BE2C (cell line): Measurements from ENCODE around the gene CLGN.
"Not testable (repeated sequence)": the region's sequence is repeated elsewhere in the genome, so short reads cannot be mapped to it uniquely, and the experiment has no call there.

Experiments
- DNase-seq: peaks from one replicate; pipeline ENCODE4 v3.0.0-alpha.2; 2020
- H3K27me3 ChIP-seq: fragments of 250-450 bp; sonication (Bioruptor Pico); 2 replicates; pipeline ENCODE4 v1.5.1; 2020; ENCODE audit warnings: mild to moderate bottlenecking
- H3K36me3 ChIP-seq: fragments of 250-450 bp; sonication (Bioruptor Pico); 2 replicates; pipeline ENCODE4 v1.5.1; 2020; ENCODE audit warnings: mild to moderate bottlenecking
- H3K4me1 ChIP-seq: fragments of 250-450 bp; sonication (Bioruptor Pico); 2 replicates; pipeline ENCODE4 v1.5.1; 2020
- H3K4me3 ChIP-seq: 2 replicates; pipeline ENCODE4 v1.5.1; 2011; ENCODE audit warnings: low read depth, low read length
- H3K9me3 ChIP-seq: fragments of 250-450 bp; sonication (Bioruptor Pico); 2 replicates; pipeline ENCODE4 v1.5.1; 2020
- CTCF ChIP-seq: IDR thresholded peaks from 2 replicates; pipeline ENCODE4 v1.5.1; 2012; ENCODE audit warnings: mild to moderate bottlenecking, low read depth, low read length

The CLGN gene

DNA sequence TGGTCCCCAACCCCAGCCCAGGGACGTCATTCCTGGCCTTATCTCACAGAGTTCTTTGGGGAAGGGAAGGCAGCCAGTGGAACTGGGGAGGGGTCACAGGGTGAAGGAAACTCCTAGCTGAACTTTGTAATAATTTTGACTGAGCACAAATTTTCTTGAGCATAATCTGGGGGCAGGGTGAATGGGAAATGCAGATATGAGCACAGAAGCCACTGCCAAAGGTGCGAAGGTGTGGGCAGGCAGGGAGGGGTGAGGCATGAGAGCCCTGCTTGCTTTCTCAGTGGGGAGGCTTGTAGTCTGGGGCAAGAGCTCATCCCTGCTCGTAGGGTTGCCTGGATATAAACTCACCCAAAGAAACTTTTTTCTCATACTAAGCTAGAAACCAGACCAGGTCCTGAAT, 35.7 kb upstream of the CLGN start:
- Histone ChIP-seq H3K27me3 (no peaks in the 10 kb centered on the region), H3K4me1 (no peaks in the 10 kb centered on the region), H3K36me3 (no peaks in the 10 kb centered on the region), H3K9me3 (no peaks in the 10 kb centered on the region), H3K4me3 (no peak overlapping the region)
- TF ChIP-seq CTCF: no peak
- DNase-seq: no peak

DNA sequence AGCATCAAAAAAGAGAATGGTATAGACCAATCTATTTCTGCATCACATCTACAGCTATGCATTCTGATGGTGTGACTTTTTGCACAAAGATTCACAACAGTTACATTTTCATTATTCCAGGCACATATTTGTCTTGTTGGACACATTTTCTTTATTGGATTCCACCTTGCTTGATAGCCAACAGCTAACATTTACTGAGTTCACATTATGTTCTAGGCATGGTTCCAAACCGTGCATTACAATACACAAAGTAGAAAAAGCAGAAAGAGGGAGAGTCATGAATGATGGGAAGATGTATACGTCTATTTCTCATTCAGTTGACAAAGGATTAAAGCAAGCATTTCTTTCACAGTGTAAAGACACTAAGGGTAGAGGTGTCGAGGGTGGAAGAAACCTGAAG, 22.9 kb upstream of the CLGN start:
- Histone ChIP-seq H3K9me3 (no peaks in the 10 kb centered on the region), H3K36me3 (no peaks in the 10 kb centered on the region), H3K4me1 (no peaks in the 10 kb centered on the region; the same call in 1 of the 2 replicates), H3K4me3 (no peak overlapping the region), H3K27me3 (no peaks in the 10 kb centered on the region)
- no peak for DNase-seq
- TF ChIP-seq CTCF: no peak

- no peak for TF ChIP-seq CTCF
- Histone ChIP-seq H3K36me3 (no peaks in the 10 kb centered on the region), H3K9me3 (peaks cover 3% of the 10 kb centered on the region; the same call in 1 of the 2 replicates), H3K4me1 (no peaks in the 10 kb centered on the region; the same call in 1 of the 2 replicates), H3K4me3 (no peak overlapping the region), H3K27me3 (no peaks in the 10 kb centered on the region)
- DNase-seq: no peak
These were observed 21.4 kb upstream of the CLGN start for GRCh38 chr4:140448830-140449229.

- H3K27me3 ChIP-seq: no peaks in the 10 kb centered on the region
- H3K4me1 ChIP-seq: no peaks in the 10 kb centered on the region; the same call in 1 of the 2 replicates
- H3K9me3 ChIP-seq: peaks cover 3% of the 10 kb centered on the region; the same call in 1 of the 2 replicates
- no peak for TF ChIP-seq CTCF
- no peaks in the 10 kb centered on the region for H3K36me3 ChIP-seq
- no peak for DNase-seq
- H3K4me3 ChIP-seq: no peak overlapping the region
These were observed 20.7 kb upstream of the CLGN start for GRCh38 chr4:140448162-140448561.

DNA sequence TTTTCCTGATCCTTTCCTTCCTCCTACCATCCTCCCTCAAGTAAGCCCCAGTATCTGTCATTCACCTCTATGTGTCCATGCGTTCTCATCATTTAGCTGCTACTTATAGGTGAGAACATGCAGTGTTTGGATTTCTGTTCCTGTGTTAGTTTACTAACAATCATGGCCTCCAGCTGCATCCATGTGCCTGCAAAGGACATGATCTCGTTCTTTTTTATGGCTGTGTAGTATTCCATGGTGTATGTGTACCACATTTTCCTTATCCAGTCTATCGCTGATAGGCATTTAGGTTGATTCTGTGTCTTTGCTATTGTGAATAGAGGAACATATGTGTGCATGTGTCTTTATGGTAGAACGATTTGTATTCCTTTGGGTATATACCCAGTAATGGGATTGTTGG, 16.9 kb upstream of the CLGN start:
- not testable (repeated sequence) for H3K4me1 ChIP-seq, H3K27me3 ChIP-seq, H3K9me3 ChIP-seq, DNase-seq, H3K36me3 ChIP-seq, H3K4me3 ChIP-seq

DNA sequence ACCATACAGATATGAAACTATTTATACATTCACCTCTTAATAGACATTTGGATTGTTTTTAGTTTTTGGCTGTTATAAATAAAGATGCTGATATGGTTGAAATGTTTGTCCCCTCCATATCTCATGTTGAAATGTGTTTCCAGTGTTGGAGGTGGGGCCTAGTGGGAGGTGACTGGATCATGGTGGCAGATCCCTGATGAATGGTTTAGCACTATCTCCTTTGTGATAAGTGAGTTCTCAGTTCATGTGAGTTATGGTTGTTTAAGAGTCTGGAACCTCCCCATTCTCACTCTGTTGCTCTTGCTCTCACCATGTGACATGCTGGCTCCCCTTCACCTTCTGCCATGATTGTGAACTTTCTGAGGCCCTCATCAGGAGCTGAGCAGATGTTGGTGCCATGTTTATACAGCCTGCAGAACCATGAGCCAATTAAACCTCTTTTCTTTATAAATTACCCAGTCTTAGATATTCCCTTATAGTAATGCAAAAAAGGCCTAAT, 12.2 kb upstream of the CLGN start:
- no peak for DNase-seq
- Histone ChIP-seq H3K9me3 (peaks cover 3% of the 10 kb centered on the region; the same call in 1 of the 2 replicates), H3K27me3 (no peaks in the 10 kb centered on the region), H3K36me3 (no peaks in the 10 kb centered on the region), H3K4me3 (no peak overlapping the region), H3K4me1 (no peaks in the 10 kb centered on the region)
- no peak for TF ChIP-seq CTCF
